LNCAP (cell line): ENCODE measurements around the gene SPATA17.

Experiments
- TF ChIP-seq, protein P1 (sequence below): fragments of 450-650 bp; IDR thresholded peaks from 2 replicates; pipeline ENCODE4 v1.5.1; 2017; ENCODE audit warnings: mild to moderate bottlenecking

Gene SPATA17

DNA sequence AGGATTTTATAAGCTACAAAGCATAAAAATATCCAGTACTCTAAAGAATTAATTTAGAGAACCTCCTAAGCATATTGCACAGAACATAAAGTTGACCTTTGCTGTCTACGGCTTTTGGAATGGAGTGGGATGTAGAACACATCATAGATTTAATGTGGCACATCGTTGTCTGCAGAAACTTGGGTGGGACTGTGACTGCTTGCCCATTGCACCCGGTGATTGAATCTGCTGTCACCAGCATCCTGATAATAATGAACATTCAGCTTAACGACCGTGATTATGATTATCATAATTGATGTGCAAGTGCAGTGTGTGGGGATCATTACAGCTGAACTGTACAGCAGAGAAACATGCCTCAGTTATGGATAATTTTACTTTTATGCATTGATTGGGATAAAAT is 181.9 kb downstream of the SPATA17 start:
- TF ChIP-seq, protein P1, sequence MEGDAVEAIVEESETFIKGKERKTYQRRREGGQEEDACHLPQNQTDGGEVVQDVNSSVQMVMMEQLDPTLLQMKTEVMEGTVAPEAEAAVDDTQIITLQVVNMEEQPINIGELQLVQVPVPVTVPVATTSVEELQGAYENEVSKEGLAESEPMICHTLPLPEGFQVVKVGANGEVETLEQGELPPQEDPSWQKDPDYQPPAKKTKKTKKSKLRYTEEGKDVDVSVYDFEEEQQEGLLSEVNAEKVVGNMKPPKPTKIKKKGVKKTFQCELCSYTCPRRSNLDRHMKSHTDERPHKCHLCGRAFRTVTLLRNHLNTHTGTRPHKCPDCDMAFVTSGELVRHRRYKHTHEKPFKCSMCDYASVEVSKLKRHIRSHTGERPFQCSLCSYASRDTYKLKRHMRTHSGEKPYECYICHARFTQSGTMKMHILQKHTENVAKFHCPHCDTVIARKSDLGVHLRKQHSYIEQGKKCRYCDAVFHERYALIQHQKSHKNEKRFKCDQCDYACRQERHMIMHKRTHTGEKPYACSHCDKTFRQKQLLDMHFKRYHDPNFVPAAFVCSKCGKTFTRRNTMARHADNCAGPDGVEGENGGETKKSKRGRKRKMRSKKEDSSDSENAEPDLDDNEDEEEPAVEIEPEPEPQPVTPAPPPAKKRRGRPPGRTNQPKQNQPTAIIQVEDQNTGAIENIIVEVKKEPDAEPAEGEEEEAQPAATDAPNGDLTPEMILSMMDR = no peak

DNA sequence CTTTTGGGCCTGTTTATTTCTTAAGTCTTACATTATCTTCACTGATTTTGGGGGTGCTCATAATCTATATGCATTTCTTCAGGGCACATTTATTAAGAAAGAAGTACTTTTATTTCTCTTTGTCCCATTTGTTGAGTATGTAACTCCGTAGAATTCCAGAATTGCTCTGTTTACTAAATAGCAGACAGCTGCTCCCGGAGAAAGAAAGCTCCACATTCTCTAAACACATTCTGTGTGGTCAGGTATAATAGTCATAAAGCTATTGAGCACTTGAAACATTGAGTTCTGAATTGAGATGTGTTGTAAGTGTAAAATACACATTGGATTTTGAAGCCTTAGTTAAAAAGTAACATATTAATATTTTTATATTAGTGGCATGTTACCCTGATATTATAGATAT is 206.5 kb downstream of the SPATA17 start:
- TF ChIP-seq, protein P1 = no peak

DNA sequence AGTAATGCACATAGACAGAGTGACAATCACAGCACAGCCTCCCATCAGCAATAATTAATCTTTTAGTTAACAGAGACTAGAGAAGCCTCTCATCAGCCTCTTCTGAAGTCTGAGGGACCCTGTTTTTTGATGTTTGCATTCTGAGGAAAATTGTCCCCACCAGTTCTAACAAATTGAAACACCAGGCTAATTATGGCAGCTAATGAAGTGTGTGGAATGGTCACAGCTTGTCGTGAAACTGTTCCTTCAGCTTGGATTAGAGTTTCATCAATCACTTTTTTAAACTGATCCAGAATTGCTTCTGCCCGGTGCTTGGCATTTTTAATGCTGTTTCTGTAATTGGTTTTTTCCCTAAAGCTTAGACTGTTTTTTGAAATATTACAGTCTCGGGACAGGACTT is 208.0 kb downstream of the SPATA17 start:
- TF ChIP-seq, protein P1 = no peak

DNA sequence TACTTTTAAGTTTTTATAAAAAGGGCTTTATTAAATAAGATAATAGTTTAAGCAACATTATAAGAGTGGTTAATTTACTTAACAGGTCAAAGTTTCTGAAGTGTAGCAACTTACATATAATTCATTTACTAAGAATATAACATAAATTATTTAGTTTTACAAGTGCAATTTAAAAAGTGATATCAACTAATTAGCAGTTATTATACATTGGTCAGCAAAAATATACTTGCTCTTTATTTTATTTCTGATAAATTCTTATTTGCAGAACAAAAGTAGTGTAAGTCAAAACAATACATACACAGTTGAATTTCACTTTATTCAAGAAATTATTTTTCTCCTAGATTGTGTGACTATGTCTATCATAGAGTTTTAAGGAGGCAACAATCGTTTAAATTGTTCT is 215.6 kb downstream of the SPATA17 start:
- TF ChIP-seq, protein P1 = no peak

DNA sequence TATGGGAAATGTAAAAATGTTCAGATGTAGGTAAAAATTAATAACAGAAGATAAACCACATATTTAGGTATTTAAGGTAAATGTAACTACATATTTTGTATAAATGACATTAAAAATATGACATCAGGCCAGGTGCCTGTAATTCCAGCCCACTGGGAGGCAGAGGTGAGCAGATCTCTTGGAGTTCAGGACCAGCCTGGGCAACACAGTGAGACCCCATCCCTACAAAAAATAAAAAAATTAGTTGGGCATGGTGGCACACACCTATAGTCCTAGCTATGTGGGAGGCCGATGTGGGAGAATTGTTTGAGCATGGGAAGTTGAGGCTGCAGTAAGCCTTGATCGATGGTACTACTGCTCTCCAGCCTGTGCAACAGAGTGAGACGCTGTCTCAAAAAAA is 216.5 kb downstream of the SPATA17 start:
- TF ChIP-seq, protein P1 = no peak

DNA sequence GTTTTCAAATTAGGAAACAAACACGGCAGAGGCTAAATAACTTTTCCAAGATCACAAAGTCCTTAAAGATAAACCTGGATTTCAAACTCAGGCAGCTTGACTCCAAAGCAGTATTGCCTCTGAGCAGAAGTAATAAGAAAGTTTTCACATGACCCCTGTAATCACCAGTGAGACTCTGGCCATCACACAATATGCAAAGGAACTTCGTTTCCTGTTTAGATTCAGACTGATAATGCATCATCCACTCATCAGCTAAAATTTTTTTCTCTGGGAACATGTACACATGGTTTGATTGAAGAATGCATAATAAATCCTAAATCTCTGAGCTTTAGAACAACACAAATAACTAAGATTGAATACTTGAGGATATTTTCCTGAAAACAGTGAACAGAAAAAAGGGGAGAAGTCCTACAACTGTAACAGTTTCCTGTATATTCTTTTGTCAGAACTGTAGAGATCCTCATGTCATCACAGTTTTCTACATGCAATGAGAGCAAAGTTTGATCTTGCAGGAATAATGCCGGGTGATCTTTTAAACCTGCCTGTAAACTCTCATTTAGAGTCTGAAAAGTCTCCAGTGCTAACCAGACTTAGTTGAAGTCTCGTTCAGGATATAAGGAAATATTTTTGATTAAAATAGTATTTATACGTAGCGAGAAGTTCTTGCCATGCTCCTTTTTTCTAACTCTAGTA is 225.3 kb downstream of the SPATA17 start:
- TF ChIP-seq, protein P1 = no peak

DNA sequence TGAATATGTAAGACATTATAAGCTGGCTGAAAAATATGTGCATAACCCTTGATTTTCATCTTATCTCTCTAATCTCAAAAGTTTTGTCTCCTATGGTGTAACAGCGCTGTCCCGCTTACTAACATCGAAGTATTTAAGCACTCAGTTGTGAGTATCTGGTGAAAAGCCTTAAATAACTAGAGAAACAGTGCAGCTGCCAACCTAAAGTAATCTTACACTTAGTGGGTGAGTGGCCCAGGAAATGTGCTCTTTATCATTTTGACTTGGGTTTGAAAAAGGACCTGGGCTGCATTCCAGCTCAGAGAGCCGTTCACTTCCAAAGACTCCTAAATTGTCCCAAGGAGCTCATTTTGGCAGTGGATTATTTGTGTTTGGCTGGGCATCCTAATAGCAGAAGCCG is 225.9 kb downstream of the SPATA17 start:
- TF ChIP-seq, protein P1 = no peak

DNA sequence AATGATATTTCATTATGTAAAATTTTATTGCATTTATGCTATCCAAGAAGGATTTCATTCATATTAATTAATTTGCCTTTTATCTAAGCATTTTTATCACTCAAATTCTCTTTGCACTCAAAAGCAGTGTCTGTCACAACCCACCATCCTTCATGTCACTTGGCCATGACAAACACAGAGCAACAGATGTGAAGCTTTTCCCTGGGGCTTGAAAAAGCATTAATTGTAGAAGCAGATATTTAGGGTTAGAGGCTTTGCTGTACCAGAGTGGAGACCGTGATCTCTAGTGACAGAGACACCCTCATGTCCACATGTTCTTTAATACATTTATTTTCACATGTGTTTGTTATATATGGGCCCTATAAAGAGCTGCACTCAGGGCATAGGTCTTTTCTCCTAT is 230.5 kb downstream of the SPATA17 start:
- TF ChIP-seq, protein P1 = no peak
